Colon (tissue), 2 donors: Measurements from ENCODE around the gene SUSD4.

Source experiments
- FAIRE-seq: peaks from 2 replicates; lab custom pipeline; 2012; peaks lifted over from hg19 to GRCh38; lab: Jason Lieb, UNC
- donor health status: control.
- donor health status: control.

The SUSD4 gene

DNA sequence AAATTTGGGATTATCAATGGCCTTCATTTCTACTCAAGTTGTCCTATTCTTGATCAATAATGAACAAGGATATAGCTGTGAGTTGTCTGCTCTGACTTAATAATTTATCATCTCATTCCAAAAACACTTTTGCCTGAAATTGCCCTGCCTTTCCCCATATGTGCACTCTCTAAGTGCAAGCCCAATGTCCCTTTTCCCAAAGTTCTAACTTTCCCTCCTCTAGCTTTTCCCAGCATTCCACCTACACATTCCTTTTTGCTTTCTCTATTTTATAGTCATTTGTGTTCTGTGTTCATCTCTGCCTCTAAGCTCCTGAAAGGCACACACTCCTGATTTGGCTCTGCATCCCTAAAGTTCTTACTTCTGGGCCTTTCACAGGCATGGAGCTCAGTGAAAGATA, 34.7 kb downstream of the SUSD4 start:
- no peak for FAIRE-seq

GRCh38 chr1:223328566-223328965, 35.4 kb downstream of the SUSD4 start:
- no peak for FAIRE-seq

DNA sequence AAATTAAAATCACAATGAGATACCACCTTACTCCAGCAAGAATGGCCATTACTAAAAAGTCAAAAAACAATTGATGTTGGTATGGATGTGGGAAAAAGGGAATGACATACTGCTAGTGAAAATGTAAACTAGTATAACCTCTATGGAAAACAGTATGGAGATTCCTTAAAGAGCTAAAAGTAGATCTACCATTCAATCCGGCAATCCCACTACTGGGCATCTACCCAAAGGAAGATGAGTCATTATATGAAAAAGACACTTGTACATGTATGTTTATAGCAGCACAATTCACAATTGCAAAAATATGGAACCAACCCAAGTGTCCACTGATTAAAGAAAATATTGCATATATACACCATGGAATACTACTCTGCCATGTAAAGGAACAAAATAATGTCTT, 37.2 kb downstream of the SUSD4 start:
- FAIRE-seq: no peak

DNA sequence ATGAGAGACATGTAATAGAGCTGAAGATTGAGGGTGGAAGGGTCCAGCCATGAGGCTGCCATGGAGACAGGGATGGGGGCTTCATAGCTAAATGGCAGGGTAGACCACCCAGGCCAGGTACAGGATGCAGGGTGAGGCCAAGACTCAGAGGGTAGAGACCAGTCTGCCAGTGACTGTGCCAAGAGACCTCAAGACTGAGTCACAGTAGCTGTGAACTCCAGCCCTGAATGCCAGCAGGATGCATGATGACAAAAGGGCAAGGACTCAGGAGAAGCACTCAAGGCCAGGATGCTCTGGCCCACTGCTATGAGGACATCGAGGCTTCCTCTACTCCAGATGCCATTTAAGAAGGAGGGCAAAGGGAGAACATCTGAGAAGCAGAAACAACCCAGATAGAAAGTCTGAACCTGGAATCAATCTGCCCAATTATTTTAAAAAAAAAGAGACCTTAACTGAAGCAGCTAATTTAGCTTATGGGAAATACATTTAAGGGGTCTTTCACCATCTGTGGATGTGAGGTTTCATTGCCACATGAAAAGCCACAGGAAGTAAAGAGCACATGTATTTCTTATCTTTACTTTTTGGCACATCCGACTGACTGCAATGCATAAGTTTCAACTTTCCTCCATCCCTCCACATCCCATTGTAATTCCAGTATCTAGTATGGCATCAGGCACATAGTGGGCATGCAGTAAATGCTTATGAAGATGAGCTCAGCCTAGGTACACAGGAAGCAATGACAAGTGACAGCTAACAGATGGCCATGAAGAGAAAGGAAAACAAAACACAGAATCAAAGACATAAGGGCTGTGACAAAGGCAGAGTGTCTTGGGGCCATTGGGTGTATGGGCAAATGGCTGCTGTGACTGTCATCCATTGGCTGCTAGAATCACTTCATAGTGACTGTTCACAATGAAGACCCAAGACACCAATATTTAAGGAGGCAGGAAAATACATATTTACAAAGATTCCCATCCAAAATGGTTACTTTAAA, 40.2 kb downstream of the SUSD4 start:
- no peak for FAIRE-seq

DNA sequence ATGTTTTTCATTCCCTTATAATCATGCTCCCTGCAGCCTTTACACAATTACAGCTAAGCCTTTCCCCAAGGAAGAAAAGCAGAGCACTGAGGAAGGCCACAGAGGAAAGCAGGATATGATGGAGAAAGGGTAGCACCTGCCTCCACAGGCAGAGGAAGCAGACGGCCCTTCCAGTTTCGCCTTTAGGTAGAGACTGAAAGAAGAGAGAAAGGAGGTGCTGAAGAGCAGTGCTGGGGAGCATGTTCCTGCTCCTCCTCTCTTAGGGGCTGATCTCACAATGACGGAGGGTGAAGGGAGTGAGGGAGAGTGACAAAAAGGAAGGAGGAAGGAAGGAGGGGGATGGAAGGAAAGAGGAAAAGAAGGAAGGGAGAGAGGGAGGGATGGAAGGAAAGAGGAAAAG, 41.1 kb downstream of the SUSD4 start:
- FAIRE-seq: no peak

DNA sequence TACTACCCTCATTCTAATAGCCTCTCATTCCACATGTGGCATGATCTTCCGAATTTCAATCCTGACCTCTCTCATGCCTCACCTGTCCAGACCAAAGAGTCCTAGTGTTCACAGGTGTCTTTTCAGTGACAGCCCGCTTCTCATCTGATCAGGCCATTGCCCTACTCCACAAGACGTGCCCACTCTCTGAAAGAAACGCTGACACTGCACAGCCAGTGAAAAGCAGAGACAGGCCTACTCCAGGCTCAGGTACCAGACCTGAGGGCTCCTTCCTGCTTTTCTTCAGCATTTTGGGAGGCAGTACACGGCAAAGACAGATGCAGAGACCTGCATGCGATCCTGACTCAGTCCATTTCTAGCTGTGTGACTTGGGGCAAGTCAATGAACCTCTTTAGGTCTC, 43.0 kb downstream of the SUSD4 start:
- FAIRE-seq: no peak

DNA sequence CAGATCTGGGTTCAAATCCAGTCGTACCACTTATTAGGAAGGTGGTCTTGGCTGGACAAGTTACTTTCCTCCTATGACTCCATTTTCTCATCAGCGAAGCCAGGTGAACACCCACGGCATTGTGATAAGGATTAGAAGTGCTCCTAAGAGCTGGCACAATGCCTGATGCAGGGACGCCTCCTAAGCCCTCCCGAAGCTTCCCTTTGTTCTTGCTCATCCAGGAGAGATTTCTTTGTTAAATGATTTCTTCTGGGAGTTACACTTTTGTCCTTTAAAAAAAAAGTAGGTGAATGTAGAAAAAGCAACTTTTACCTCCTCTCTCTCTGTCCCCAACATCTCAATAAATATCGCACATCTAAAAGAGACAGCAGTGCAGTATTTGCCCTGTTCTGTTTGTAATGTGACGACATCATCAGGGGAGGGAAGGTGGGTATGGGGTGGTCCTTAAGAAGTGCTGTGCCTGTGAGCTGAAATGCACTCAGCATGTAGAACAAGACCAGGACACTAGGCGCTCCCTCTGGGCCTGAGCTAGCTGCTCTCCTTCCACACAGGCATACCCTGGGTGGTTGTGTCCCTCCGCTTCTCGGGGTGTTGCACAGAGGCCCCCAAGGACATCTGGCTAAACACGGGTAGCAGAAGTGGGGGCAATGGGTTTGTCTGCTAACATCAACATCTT, 43.9 kb downstream of the SUSD4 start:
- no peak for FAIRE-seq

DNA sequence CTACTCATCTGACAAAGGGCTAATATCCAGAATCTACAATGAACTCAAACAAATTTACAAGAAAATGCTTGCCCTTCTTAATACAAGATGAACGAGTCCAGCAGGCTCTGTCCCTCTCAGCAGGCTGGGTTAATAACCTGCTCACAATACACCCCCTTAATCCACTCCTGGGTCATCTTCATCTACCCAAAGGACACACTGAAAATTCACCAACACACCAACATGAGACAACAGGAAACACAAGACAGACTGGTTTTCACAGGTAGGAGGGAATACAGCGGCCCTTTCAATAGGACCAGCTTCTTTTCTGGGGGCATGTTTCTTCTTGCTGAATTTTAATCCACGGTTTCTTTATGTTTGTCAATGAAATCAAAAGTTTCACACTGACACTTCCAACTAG, 44.6 kb downstream of the SUSD4 start:
- no peak for FAIRE-seq

DNA sequence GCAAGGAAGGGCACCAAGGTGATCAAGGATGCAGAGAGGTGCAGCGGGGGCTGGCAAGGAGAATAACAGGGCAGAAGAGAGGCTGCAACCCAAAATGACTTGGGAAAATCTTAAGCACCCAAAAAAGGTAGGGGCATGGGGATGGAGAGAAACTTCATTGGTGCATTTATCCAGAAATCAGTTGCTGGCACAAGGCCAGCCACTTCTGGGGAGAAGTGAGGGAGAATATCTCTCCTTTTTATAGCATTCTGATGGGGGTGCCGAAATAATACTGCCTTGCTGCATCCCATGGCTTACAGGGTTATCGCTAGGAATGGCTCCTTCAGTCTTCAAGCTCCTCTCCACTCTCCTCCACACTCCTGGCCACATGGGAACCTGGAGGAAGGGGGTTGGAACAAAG, 47.9 kb downstream of the SUSD4 start:
- FAIRE-seq: no peak

DNA sequence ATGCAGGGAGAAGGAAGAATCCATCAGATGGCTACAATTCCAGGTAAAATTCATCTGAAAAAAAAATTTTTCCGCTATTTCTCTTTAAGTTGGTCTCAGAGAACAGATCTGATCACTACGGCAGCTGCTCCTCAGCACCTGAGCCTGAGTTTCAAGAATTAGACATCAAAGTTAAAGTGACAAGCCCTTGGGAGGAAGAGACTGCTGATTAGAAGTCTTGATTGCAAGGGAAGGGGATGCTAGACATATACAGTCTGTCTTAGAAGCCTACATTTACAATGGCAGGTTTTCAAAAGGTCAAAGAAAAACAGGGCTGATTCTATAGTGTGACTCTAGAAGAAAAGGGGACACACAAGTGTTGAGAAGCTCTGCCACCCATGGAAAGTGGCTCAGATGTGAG, 48.3 kb downstream of the SUSD4 start:
- FAIRE-seq: no peak

GRCh38 chr1:223313415-223313754, 50.6 kb downstream of the SUSD4 start:
- FAIRE-seq: no peak

DNA sequence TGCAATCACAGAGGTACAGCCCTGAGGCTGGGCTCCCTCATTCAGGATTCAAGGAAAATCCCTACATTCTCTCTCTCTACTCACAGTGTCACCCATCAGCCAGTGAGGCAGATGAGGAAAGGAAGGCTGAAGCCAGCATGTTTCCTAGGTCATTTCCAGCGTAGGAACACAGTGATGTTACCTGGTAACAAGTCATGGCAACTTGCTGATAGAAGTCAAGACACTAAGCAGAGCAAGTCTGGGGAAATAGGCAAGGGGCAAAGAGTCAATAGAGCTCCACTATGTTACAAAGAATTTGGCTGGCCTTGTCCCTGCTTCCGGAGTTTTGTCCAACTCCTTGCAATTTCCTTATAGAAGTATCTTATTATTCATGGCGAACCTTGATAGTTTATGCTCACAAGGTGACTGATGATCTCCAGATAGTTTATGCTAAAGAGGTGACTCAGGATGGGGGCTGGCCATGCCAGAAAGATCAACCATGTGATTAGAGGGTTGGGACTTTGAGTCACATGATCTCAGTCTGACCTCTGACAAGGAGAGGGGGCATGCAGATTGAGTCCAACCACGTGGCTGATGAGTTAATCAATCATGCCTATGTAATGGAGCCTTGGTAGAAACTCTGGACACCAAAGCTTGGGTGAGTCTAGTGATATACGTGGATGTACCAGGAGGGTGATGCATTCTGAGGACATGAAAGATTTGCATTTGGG, 51.1 kb downstream of the SUSD4 start:
- FAIRE-seq: no peak

DNA sequence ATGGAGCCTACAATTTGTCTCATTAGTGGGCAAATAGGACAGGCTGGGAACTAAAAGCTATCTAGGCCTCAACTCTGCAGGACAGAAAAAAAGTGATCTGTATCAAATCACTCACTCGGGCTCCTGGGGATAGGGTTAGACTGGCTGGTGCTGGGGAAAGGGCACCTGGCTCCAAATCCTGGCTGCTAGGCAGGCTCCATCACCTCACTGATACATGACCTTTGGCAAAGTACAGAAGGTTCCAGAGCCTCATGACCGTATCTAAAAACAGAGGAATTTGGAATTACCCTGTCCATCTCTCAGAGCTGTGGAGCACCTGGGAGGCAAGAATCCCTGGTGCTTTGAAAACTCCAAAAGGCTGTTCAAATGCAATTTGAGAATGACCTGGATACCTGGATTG, 51.7 kb downstream of the SUSD4 start:
- no peak for FAIRE-seq

DNA sequence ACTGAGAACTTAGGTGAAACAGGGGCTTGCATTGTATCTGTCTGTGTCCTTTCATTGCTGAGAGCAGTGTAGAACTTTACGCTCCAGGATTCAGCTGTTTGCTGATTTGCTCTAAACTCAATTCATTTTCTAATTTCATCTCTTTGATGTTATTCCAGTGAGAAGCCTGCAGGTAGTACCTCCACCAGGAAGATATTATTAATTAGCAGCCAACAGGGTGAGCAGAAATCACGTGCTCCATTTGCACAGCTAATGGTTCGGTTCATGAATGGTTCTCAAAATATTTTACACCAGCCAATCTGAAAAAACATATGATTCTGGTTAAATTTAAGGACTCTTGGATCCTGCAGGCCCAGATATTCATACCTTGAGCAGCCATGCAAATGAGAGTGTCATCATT, 52.1 kb downstream of the SUSD4 start:
- no peak for FAIRE-seq

- FAIRE-seq: no peak
These were observed 55.8 kb downstream of the SUSD4 start for GRCh38 chr1:223308136-223308535.

- FAIRE-seq: no peak
These were observed 56.4 kb downstream of the SUSD4 start for GRCh38 chr1:223307544-223307943.

DNA sequence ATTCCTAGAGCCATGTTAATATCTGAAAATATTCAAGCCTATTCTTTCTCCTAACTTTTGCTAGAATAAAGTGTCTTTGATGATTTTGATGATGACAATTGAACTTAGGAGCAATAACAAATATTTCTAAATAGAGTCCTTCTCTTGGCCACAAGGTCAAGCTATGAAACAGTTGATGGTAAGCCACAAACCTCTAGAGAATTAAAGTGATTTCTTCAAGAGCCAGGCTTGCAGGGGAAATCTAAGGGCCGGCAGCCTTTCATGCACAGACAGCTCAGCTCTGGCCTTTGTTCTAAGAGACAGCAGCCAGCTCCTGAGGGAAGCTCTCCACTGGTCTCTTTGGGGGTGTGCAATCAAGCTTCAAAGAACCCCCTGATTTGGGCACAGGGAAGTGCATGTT, 59.0 kb downstream of the SUSD4 start:
- FAIRE-seq: no peak

DNA sequence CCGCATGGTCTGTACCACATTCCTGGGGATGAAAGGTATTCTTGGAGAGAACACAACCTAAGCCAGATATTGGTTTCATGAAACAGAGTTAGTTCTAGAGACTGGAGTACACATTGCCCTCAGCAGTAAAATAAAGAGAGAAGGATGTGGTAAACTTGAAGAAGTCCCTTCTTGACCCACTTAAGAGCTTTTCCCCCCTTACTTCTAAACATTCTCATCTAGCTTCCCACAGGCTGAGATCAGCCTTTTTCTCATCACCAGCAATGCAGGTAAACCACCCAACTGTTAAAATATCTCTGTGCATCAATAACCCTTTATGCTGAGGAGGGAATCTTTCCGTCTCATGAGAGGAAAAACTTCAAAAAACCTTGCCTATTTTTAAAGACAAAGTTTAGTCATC, 62.6 kb downstream of the SUSD4 start:
- FAIRE-seq: no peak

DNA sequence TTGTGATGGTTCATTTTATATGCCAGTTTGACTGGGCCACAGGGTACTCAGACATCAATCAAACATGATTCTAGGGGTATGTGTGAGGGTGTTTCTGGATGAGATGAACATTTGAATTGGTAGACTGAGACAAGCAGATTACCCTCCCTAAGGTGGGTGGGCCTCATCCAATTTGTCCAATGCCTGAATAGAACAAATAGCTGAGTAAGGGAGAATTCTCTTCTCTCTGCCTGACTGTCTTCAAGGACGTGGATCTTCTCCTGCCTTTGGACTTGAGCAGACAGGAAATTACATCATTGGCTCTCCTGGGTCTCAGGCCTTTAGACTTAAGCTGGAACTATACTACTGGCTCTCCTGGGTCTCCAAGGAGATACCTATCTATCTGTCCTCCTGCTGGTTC, 64.4 kb downstream of the SUSD4 start:
- FAIRE-seq: no peak

DNA sequence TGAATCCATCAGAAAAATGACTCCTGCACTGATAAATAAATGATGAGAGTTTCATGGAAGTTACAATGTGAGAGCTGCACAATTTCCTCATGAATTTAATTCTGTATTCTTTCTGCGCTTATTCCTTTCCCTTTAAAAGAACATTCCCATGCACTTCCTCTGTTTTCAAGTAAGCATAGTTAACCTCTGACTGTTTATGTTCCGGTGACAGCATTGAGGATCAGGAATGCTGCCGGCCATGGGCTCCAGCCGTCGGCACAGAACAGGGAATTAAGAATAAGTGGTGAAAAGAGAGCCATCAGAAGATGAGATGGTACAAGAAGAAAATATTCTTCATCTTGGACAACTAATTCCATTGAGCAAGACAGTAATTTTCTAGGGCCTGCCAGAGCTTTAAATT, 65.3 kb downstream of the SUSD4 start:
- no peak for FAIRE-seq

- FAIRE-seq: no peak
These were observed 66.2 kb downstream of the SUSD4 start for GRCh38 chr1:223297800-223298199.

GRCh38 chr1:223291796-223292195, 72.2 kb downstream of the SUSD4 start:
- no peak for FAIRE-seq

DNA sequence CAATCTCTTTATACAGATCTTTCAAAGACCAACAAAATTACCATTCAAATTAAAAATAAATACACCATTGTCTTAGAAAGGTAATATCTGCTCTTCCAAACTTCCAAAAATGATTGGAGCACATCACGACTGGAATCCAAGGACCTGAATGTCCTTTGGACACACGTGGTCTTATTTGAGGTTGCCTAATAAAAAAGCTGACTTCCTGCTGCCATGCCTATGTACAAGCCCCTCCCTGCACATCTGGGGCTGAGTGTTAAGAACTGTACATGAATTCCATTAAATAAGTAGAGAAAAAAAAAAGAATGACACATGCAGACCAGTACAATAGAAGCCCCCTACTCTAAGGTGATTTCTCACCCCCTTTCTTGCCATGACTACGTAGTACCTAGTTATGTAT, 73.6 kb downstream of the SUSD4 start:
- no peak for FAIRE-seq
